Epidermal melanocyte (primary cell): ENCODE data around the gene TAX1BP1.
A peak's percentile ranks its signal among the peaks of the same experiment; 100 is the strongest.
"Not testable (repeated sequence)": the region's sequence is repeated elsewhere in the genome, so short reads cannot be mapped to it uniquely, and the experiment has no call there.

ENCODE experiments used
- DNase-seq: peaks from one replicate; pipeline ENCODE4 v3.0.0; 2011; ENCODE audit warnings: low spot score; ENCODE audit not compliant: insufficient read length

The TAX1BP1 gene

GRCh38 chr7:27842851-27843250 lies 102.9 kb downstream of the TAX1BP1 start:
- peak; percentile 53 for DNase-seq

GRCh38 chr7:27843584-27844305 lies 103.8 kb downstream of the TAX1BP1 start:
- no peak for DNase-seq

- DNase-seq, result no peak
Measured at GRCh38 chr7:27846388-27846787, 106.4 kb downstream of the TAX1BP1 start.

GRCh38 chr7:27850531-27850930 lies 110.6 kb downstream of the TAX1BP1 start:
- no peak for DNase-seq

- DNase-seq, result not testable (repeated sequence)
Measured at GRCh38 chr7:27856703-27857485, 116.9 kb downstream of the TAX1BP1 start.

- no peak for DNase-seq
Measured at GRCh38 chr7:27860800-27861199, 120.8 kb downstream of the TAX1BP1 start.

- DNase-seq, result no peak
Measured at GRCh38 chr7:27861747-27862146, 121.8 kb downstream of the TAX1BP1 start.

GRCh38 chr7:27863880-27864279 lies 123.9 kb downstream of the TAX1BP1 start:
- DNase-seq, result no peak

- DNase-seq, result no peak
Measured at GRCh38 chr7:27866256-27866655, 126.3 kb downstream of the TAX1BP1 start.

GRCh38 chr7:27866828-27867672 lies 127.1 kb downstream of the TAX1BP1 start:
- no peak for DNase-seq

- no peak for DNase-seq
Measured at GRCh38 chr7:27868131-27868550, 128.2 kb downstream of the TAX1BP1 start.

- no peak for DNase-seq
Measured at GRCh38 chr7:27869056-27869455, 129.1 kb downstream of the TAX1BP1 start.

GRCh38 chr7:27870595-27870994 lies 130.6 kb downstream of the TAX1BP1 start:
- DNase-seq, result no peak

GRCh38 chr7:27871086-27871485 lies 131.1 kb downstream of the TAX1BP1 start:
- DNase-seq, result no peak

- no peak for DNase-seq
Measured at GRCh38 chr7:27871866-27872265, 131.9 kb downstream of the TAX1BP1 start.

- no peak for DNase-seq
Measured at GRCh38 chr7:27872356-27873275, 132.7 kb downstream of the TAX1BP1 start.

GRCh38 chr7:27873981-27874957 lies 134.3 kb downstream of the TAX1BP1 start:
- DNase-seq, result peak; percentile 64

- no peak for DNase-seq
Measured at GRCh38 chr7:27875061-27875460, 135.1 kb downstream of the TAX1BP1 start.

GRCh38 chr7:27875832-27876231 lies 135.9 kb downstream of the TAX1BP1 start:
- no peak for DNase-seq

GRCh38 chr7:27876756-27877155 lies 136.8 kb downstream of the TAX1BP1 start:
- no peak for DNase-seq
